Measurements from ENCODE around the gene CACNG6.

The CACNG6 gene

DNA sequence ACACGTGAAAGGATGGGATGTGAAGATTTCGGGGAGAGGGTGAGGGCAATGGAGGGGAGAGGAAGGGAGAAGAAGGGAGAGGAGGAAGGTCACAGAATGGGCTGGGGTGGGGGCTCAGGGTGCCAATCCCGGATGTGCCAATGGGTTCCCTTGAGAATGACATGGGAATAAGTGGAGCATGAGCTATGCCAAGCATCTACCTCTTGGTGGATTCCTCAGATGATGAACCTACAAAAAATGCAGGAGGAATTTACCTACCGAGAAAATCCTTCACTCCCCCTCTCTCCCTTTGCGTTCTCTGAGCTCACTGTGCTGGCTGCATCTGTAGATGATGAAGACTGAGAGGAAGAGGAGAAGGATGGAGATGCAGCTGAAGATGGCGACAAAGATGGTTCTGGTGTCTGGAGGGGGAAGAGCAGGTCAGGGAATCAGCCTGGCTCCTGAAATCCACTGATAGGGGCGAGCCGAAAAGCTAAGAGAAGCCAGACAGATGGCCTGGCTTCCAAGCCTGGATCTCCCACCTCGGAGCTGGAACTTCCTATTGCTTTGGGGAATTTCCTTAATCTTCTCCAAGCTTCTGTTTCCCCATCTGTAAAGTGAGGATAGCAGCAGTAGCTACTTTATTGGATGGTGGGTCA, 50.7 kb downstream of the CACNG6 start:
- no peak for DNase-seq (ENCODE audit: low read depth in 1 of 2, low spot score in 1 of 2)

DNA sequence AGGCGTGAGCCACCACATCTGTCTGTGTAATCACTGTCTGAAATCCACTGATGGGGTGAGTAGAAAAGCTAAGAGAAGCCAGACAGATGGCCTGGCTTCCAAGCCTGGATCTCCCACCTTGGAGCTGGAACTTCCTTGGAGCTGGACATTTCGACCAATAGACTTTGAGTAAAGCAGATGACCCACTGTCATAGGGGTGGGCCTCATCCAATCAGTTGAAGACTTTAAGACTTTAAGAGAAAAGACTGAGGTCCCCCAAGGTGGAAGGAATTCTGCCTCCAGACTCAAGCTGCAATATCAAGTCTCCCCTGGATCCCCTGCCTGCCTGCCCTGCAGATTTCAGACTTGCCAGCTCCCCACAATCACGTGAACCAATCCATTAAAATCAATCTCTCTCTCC, 51.6 kb downstream of the CACNG6 start:
- DNase-seq (ENCODE audit: low read depth in 1 of 2, low spot score in 1 of 2): no peak

DNA sequence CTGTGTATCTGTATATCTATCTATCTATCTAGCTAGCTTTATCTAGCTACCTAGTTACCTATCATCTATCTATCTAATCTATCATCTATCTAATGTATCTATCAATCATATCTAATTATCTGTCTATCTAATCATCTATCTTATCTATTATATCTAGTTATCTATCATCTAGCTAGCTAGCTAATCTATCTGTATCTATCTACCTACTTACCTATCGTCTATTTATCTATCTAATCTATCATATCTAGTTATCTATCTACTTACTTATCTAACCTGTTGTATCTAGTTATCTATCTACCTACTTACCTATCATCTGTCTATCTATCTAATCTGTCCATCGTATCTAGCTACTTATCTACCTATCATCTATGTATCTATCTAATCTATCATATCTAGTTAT, 54.3 kb downstream of the CACNG6 start:
- DNase-seq (ENCODE audit: low read depth in 1 of 2, low spot score in 1 of 2): no peak

DNA sequence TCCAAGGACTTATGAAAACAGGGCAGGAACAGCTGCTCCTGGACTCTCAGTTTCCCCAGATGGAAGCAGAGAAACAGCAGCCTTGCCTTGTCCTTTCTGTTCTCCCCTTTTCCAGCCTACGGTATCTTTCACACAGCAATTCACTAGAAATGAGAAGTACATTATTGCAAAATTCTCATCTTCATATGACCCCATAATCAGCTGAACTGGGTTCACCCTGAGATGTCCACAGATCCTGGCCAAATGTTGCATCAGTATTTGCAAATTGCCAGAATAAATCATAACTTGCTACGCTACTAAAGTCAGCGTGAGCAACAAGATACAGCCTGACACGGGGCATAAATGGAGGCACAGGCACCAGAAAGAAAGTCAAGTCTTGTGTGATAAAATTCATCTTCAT, 56.2 kb downstream of the CACNG6 start:
- DNase-seq (ENCODE audit: low read depth in 1 of 2, low spot score in 1 of 2): no peak
